Adrenal gland (tissue), 5 donors: ENCODE measurements around the gene WNT3A.

Source experiments
- POLR2A ChIP-seq, 2 donors: fragments of 450-650 bp; IDR thresholded peaks; one replicate each; pipeline ENCODE4 v1.6.1; 2017; ENCODE audit warnings: antibody characterized with exemption in 2 of 2, mild to moderate bottlenecking in 2 of 2, moderate library complexity in 1 of 2
- TF ChIP-seq, protein P1 (sequence below), 6 experiments: fragments of 450-650 bp in 4 of 6; fragments of 200-600 bp in 2 of 6; sonication (generic) in 1 of 6; IDR thresholded peaks; 1 replicate in 5 of 6; 2 replicates in 1 of 6; pipeline versions ENCODE4 v1.5.1 to v1.8.0; 2016 to 2021; ENCODE audit warnings: antibody characterized with exemption in 6 of 6, mild to moderate bottlenecking in 2 of 6, moderate library complexity in 1 of 6
- donor health status: DM: no; HTN: no; CAD: no.

DNA sequence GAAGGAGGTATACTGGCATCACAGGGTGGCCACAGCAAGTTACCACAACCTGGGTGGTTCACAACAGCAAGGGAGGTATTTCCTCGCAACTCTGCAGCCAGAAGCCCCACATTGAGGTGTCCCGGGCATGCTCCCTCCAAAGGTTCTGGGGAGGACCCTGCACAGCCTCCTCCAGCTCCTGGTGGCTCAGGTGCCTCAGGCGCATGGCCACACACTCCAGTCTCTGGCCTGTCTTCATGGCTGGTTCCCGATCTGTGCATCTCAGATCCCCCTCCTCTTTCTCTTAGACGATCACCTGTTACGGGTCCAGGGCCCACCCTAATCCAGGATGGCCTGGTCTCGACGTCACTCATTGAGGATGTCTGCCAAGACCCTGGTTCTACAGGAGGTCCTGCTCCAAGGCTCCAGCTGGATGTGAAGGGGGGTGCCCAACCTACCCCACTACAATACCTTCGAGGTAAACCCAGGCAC, 69.0 kb downstream of the WNT3A start:
- TF ChIP-seq, protein P1, sequence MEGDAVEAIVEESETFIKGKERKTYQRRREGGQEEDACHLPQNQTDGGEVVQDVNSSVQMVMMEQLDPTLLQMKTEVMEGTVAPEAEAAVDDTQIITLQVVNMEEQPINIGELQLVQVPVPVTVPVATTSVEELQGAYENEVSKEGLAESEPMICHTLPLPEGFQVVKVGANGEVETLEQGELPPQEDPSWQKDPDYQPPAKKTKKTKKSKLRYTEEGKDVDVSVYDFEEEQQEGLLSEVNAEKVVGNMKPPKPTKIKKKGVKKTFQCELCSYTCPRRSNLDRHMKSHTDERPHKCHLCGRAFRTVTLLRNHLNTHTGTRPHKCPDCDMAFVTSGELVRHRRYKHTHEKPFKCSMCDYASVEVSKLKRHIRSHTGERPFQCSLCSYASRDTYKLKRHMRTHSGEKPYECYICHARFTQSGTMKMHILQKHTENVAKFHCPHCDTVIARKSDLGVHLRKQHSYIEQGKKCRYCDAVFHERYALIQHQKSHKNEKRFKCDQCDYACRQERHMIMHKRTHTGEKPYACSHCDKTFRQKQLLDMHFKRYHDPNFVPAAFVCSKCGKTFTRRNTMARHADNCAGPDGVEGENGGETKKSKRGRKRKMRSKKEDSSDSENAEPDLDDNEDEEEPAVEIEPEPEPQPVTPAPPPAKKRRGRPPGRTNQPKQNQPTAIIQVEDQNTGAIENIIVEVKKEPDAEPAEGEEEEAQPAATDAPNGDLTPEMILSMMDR (IDR thresholded peaks at IDR 0.05): no peak
- TF ChIP-seq POLR2A (IDR thresholded peaks at IDR 0.05): no peak
